GM12878 (cell line): ENCODE measurements around the gene CAMP. TPM values are rescaled to one million over a fixed set of nuclear protein-coding genes. Genes with fewer than 3 reads are reported as not detected.

ENCODE experiments used
- ATAC-seq: fragments of 200-7000 bp; cut with Tn5 transposase; 3 replicates; pipeline ENCODE4 v1.9.1; 2020; ENCODE audit warnings: mild to moderate bottlenecking, moderate library complexity
- BruUV-seq: library from RNA; stranded (reverse); fragments of 400-500 nt; replicated peaks from 2 replicates; lab custom pipeline; 2021; lab: Mats Ljungman, UMichigan
- CTCF ChIA-PET: fragments of 300-600 bp; sonication (Branson Sonifier 250); formaldehyde crosslinking; extraction: SDS; loops from one replicate; lab custom pipeline; 2021; ENCODE audit warnings: inconsistent platforms; lab: Yijun Ruan, JAX
- POLR2A ChIA-PET: fragments of 350-600 bp; formaldehyde crosslinking; extraction: SDS; loops from one replicate; lab custom pipeline; 2021; ENCODE audit warnings: inconsistent platforms; lab: Charles Lee
- RAD21 ChIA-PET: fragments of 300-600 bp; sonication (Branson Sonifier 250); formaldehyde crosslinking; loops from one replicate; lab custom pipeline; 2023; ENCODE audit warnings: antibody characterized with exemption; ENCODE audit not compliant: unreplicated experiment; lab: Charles Lee
- SMC1A ChIA-PET: fragments of 300-600 bp; sonication (Branson Sonifier 250); formaldehyde crosslinking; loops from one replicate; lab custom pipeline; 2023; ENCODE audit not compliant: unreplicated experiment, uncharacterized antibody; lab: Charles Lee
- DNase-seq: peaks from one replicate; pipeline ENCODE4 v3.0.0-alpha.2; 2011; ENCODE audit warnings: low read depth, low spot score
- FAIRE-seq: peaks from 3 replicates; lab custom pipeline; 2011; peaks lifted over from hg19 to GRCh38; lab: Jason Lieb, UNC
- H2AFZ ChIP-seq: 2 replicates; pipeline ENCODE4 v1.6.0; 2011; ENCODE audit warnings: low read depth, low read length, control low read depth; ENCODE audit not compliant: control insufficient read depth
- H3K27ac ChIP-seq: 2 replicates; pipeline ENCODE4 v1.5.1; 2011; ENCODE audit warnings: control low read depth; ENCODE audit not compliant: control insufficient read depth, insufficient read depth
- H3K27me3 ChIP-seq, 2 experiments: replicated peaks in 1 of 2; 2 replicates each; pipeline versions ENCODE4 v1.6.0 to v1.6.1; 2011; ENCODE audit warnings: low read length in 1 of 2; ENCODE audit not compliant: control insufficient read depth in 2 of 2, insufficient read depth in 2 of 2
- H3K36me3 ChIP-seq, 2 experiments: 2 replicates each; pipeline ENCODE4 v1.5.1; 2011; ENCODE audit warnings: low read length in 1 of 2; ENCODE audit not compliant: control insufficient read depth in 2 of 2, insufficient read depth in 2 of 2
- H3K4me1 ChIP-seq: 2 replicates; pipeline ENCODE4 v1.6.1; 2011; ENCODE audit warnings: mild to moderate bottlenecking, low read length, moderate library complexity, mixed read lengths; ENCODE audit not compliant: control insufficient read depth, insufficient read depth
- H3K4me2 ChIP-seq: 2 replicates; pipeline ENCODE4 v1.6.0; 2011; ENCODE audit warnings: control low read depth; ENCODE audit not compliant: control insufficient read depth, insufficient read depth
- H3K4me3 ChIP-seq: fragments of 200-600 bp; sonication (generic); 2 replicates; pipeline ENCODE4 v1.5.1; 2016
- H3K79me2 ChIP-seq: 2 replicates; pipeline ENCODE4 v1.6.0; 2011; ENCODE audit warnings: low read length; ENCODE audit not compliant: control insufficient read depth, insufficient read depth
- H3K9ac ChIP-seq: 2 replicates; pipeline ENCODE4 v1.8.0; 2011; ENCODE audit warnings: low read length, control low read depth, mixed read lengths; ENCODE audit not compliant: control insufficient read depth, insufficient read depth
- H3K9me3 ChIP-seq: replicated peaks from 3 replicates; pipeline ENCODE4 v1.5.1; 2011; ENCODE audit warnings: mild to moderate bottlenecking, low read length; ENCODE audit not compliant: control insufficient read depth, insufficient read depth
- H4K20me1 ChIP-seq: 2 replicates; pipeline ENCODE4 v1.6.0; 2011; ENCODE audit not compliant: control insufficient read depth, insufficient read depth
- CBFB ChIP-seq: IDR thresholded peaks from 2 replicates; pipeline ENCODE4 v1.6.1; 2016; ENCODE audit warnings: antibody characterized with exemption, low read depth
- CEBPZ ChIP-seq: fragments of 150-350 bp; IDR thresholded peaks from 2 replicates; pipeline ENCODE4 v1.6.1; 2016; ENCODE audit warnings: low read depth, low read length
- FOS ChIP-seq: IDR thresholded peaks from 3 replicates; pipeline ENCODE4 v1.6.1; 2011; ENCODE audit warnings: borderline replicate concordance; ENCODE audit not compliant: insufficient read length; ENCODE audit errors: extremely low read depth
- GATAD2B ChIP-seq: fragments of 450-650 bp; conservative IDR thresholded peaks from 2 replicates; pipeline ENCODE4 v1.6.1; 2017; ENCODE audit warnings: low read depth, mild to moderate bottlenecking, moderate library complexity
- IKZF2 ChIP-seq, 2 experiments: fragments of 450-650 bp; IDR thresholded peaks; 2 replicates each; pipeline ENCODE4 v1.6.1; 2017; ENCODE audit warnings: mild to moderate bottlenecking in 2 of 2, moderate library complexity in 2 of 2
- KAT2A ChIP-seq: conservative IDR thresholded peaks from 2 replicates; pipeline ENCODE4 v1.6.1; 2011; ENCODE audit warnings: low read depth, low read length; ENCODE audit not compliant: control insufficient read depth
- KDM1A ChIP-seq: fragments of 200-600 bp; sonication (generic); IDR thresholded peaks from 2 replicates; pipeline ENCODE4 v1.6.1; 2016; ENCODE audit warnings: borderline replicate concordance
- MTA2 ChIP-seq: fragments of 450-650 bp; IDR thresholded peaks from 2 replicates; pipeline ENCODE4 v1.6.1; 2016; ENCODE audit warnings: low read depth, mild to moderate bottlenecking, moderate library complexity
- PKNOX1 ChIP-seq: fragments of 450-650 bp; IDR thresholded peaks from 2 replicates; pipeline ENCODE4 v1.6.1; 2016; ENCODE audit warnings: mild to moderate bottlenecking
- POLR2AphosphoS5 ChIP-seq: IDR thresholded peaks from 2 replicates; pipeline ENCODE4 v1.6.1; 2011; ENCODE audit warnings: mild to moderate bottlenecking, low read length, inconsistent platforms
- RB1 ChIP-seq: fragments of 450-650 bp; formaldehyde crosslinking; IDR thresholded peaks from 2 replicates; pipeline ENCODE4 v1.6.1; 2017; ENCODE audit warnings: mild to moderate bottlenecking, borderline replicate concordance
- RFX5 ChIP-seq: IDR thresholded peaks from 2 replicates; pipeline ENCODE4 v1.6.1; 2011; ENCODE audit warnings: low read depth, low read length, improper control_type of control experiment
- WGBS: methylation state at CpG from one replicate; pipeline ENCODE4 v1.1.6; 2016; ENCODE audit warnings: low lambda C conversion rate; ENCODE audit not compliant: insufficient replicate concordance, insufficient coverage; ENCODE audit errors: missing lambda C conversion rate; 5-methylcytosine and 5-hydroxymethylcytosine counted together
- in situ Hi-C: fragments of 300-500 bp; cut with MboI; formaldehyde crosslinking; loops from 9 replicates; pipeline ENCODE4 v1.14.3; 2018; ENCODE audit warnings: mixed read lengths
- intact Hi-C: fragments of 100-400 bp; cut with micrococcal nuclease; formaldehyde crosslinking; loops from one replicate; pipeline ENCODE4 v1.14.2; 2022; ENCODE audit not compliant: unreplicated experiment
- polyA plus RNA-seq, 11 experiments: library from polyadenylated mRNA; depleted of rRNA in 4 of 11; unstranded in 6 of 11; stranded (reverse) in 5 of 11; fragments of >200 nt; fragmentation: Nextera tagmentation in 4 of 11; fragmentation: Illumina TruSeq in 1 of 11; extraction: Ambion mirVana in 4 of 11; extraction: Trizol in 1 of 11; gene quantifications; 1 replicate in 1 of 11; 2 replicates in 10 of 11; pipeline versions ENCODE4 v1.2.1 to v1.2.3, GENCODE V29; 2011 to 2016; ENCODE audit warnings: inconsistent platforms in 2 of 11, missing spikeins in 2 of 11, low read depth in 1 of 11
- total RNA-seq, 4 experiments: library from RNA; depleted of rRNA in 3 of 4; stranded (reverse); fragments of >200 nt in 3 of 4; fragmentation: Illumina TruSeq in 1 of 4; extraction: Trizol in 1 of 4; gene quantifications; 2 replicates each; pipeline versions ENCODE4 v1.2.1 to v1.2.3, GENCODE V29; 2013 to 2021

Gene CAMP
- total and polyA plus RNA-seq, 10 of the 15 experiments (the other 5 are each of a cell fraction or from before 2014, with no cell fraction given), result 0.76 to 34.3 (median 7.6) TPM

- ChIA-PET SMC1A (no interaction called here), RAD21 (no interaction called here), CTCF (no interaction called here)
- WGBS, result 98% methylated on average over 5 of the region's 5 CpGs
- Histone ChIP-seq H2AFZ (no peak overlapping the region), H3K36me3 (peaks cover 13 to 51% of the 10 kb centered on the region in 2 experiments), H3K79me2 (peaks cover 34% of the 10 kb centered on the region), H3K4me1 (no peaks in the 10 kb centered on the region), H3K27ac (no peak overlapping the region), H3K9me3 (no peaks in the 10 kb centered on the region), H4K20me1 (no peaks in the 10 kb centered on the region)
- in situ Hi-C loops, result no loop called here
- DNase-seq, result no peak
- intact Hi-C loops, result no loop called here
- no peak for TF ChIP-seq KAT2A
- TF ChIP-seq RFX5, result no peak
- no peak for TF ChIP-seq CBFB
- TF ChIP-seq IKZF2 (IDR thresholded peaks at IDR 0.05), result no peak
- TF ChIP-seq KDM1A, result no peak
- TF ChIP-seq RB1, result no peak
- no peak for TF ChIP-seq GATAD2B
- TF ChIP-seq, all 136 proteins: peak for 0
- FAIRE-seq (no peak), ATAC-seq (no peak)
- H3K9ac ChIP-seq, result no peak overlapping the region
- H3K27me3 ChIP-seq, result no peaks in the 10 kb centered on the region
- BruUV-seq, result no TSS peak
- POLR2A ChIA-PET, result interaction anchor here (0.6 kb wide), 1 partner anchor 56 kb away, joined by 7 read pairs; no protein-coding TSS in a partner anchor
- H3K4me3 ChIP-seq, result no peak overlapping the region
- H3K4me2 ChIP-seq, result no peak overlapping the region
Measured at GRCh38 chr3:48180021-48180420, 43.3 kb upstream of the CAMP start.

GRCh38 chr3:48180531-48181253, 42.6 kb upstream of the CAMP start:
- H3K4me3 ChIP-seq, result no peak overlapping the region
- no peak overlapping the region; the same call in 1 of the 2 replicates for H2AFZ ChIP-seq
- no peak overlapping the region for H3K9ac ChIP-seq
- H4K20me1 ChIP-seq, result no peaks in the 10 kb centered on the region
- H3K4me2 ChIP-seq, result peak overlapping the region; percentile 10; the same call in 1 of the 2 replicates
- H3K4me1 ChIP-seq, result peaks cover 4% of the 10 kb centered on the region; the same call in 1 of the 2 replicates
- ChIA-PET POLR2A (no interaction called here), CTCF (no interaction called here), SMC1A (interaction anchor here (3.2 kb wide), 1 partner anchor 13 kb away, joined by 9 read pairs; no protein-coding TSS in a partner anchor), RAD21 (interaction anchor here (1.0 to 1.4 kb wide), 2 partner anchors 13 to 46 kb away, joined by 3 to 4 read pairs; no protein-coding TSS in a partner anchor)
- H3K9me3 ChIP-seq, result no peaks in the 10 kb centered on the region
- in situ Hi-C loops, result no loop called here
- H3K79me2 ChIP-seq, result peaks cover 41% of the 10 kb centered on the region
- H3K27ac ChIP-seq, result no peak overlapping the region
- TF ChIP-seq POLR2AphosphoS5, result no peak
- no peak for TF ChIP-seq PKNOX1
- TF ChIP-seq FOS, result no peak
- 0 out of 2 replicates have a peak, but pooled peaks have one; percentile 9 for TF ChIP-seq MTA2
- no peak for TF ChIP-seq CEBPZ
- H3K27me3 ChIP-seq, result no peaks in the 10 kb centered on the region
- FAIRE-seq, result no peak
- no peak for DNase-seq
- H3K36me3 ChIP-seq, result peaks cover 13 to 49% of the 10 kb centered on the region in 2 experiments
- 64% methylated on average over 5 of the region's 5 CpGs for WGBS
- intact Hi-C loops, result no loop called here
- no TSS peak for BruUV-seq
- peak; percentile 71 for ATAC-seq
